Measurements from ENCODE around the gene DENND11.

Gene DENND11

DNA sequence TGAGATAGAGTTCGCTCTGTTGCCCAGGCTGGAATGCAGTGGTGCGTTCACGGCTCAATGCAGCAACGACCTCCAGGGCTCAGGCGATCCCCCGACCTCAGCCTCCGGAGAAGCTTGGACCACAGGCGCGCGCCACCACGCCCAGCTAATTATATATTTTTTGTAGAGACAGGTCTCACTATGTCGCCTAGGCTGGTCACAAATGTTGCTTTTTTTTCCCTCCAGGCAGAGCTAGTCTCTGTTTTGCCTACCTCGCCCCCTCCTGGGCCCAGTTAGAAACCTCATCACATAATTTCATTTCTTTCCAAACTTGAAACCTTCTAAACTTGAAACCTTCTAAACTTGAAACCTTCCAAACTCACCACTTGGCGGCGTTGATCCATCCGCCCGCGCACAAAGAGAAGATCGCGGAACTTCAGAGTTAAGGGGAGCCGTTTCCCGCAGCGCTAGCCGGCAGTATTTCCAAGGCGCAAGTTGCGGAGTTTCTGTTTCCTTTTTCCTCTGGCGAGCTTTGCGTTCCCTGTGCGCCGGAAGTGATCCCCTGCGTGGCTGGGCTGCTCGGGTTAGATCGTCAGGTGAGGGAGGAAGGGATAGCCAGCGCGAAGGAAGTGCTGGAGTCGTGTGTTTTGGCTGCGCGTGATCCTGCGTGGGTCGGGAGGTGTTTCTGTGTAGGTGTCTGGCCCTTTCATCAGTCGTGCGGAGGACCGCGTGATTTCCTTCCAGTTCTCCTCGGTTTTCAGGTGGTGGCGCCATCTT, 36.0 kb upstream of the DENND11 start, which contains the start of gene SSBP1:
Gene SSBP1 (plus strand): TSS at position 523 of the 756 bp plus-strand sequence. CDS start 809 bp downstream, outside the sequence.
- TF ChIP-seq SNAI2 (CRISPR knock-in tag; IDR thresholded peaks at IDR 0.05) (no peak), ZFP30 (CRISPR knock-in tag; IDR thresholded peaks at IDR 0.05) (0 out of 2 replicates have a peak, but pooled peaks have one; percentile 26), ARNTL (CRISPR knock-in tag; IDR thresholded peaks at IDR 0.05; ENCODE audit: borderline replicate concordance, low read depth) (0 out of 2 replicates have a peak, but pooled peaks have one; percentile 58), CSDC2 (CRISPR knock-in tag; IDR thresholded peaks at IDR 0.05) (peak; percentile 75; the same call in 1 of the 2 replicates), ESRRG (CRISPR knock-in tag; IDR thresholded peaks at IDR 0.05) (peak; percentile 7; the same call in 1 of the 2 replicates), ZNF565 (CRISPR knock-in tag; conservative IDR thresholded peaks at IDR 0.05; ENCODE audit: low read depth) (no peak), ZNF8 (CRISPR knock-in tag; IDR thresholded peaks at IDR 0.05) (peak; percentile 53; the same call in 1 of the 2 replicates), CSRNP3 (CRISPR knock-in tag; IDR thresholded peaks at IDR 0.05) (0 out of 2 replicates have a peak, but pooled peaks have one; percentile 31), BACH2 (CRISPR knock-in tag; IDR thresholded peaks at IDR 0.05; ENCODE audit: borderline replicate concordance) (no peak), ZFP3 (CRISPR knock-in tag; IDR thresholded peaks at IDR 0.05) (0 out of 2 replicates have a peak, but pooled peaks have one; percentile 52), POU6F1 (CRISPR knock-in tag; IDR thresholded peaks at IDR 0.05; ENCODE audit: borderline replicate concordance, low read depth) (peak; percentile 89; the same call in 1 of the 2 replicates), OSR1 (CRISPR knock-in tag; IDR thresholded peaks at IDR 0.05) (no peak), PATZ1 (CRISPR knock-in tag; IDR thresholded peaks at IDR 0.05; ENCODE audit: borderline replicate concordance) (no peak), TCF4 (CRISPR knock-in tag; IDR thresholded peaks at IDR 0.05; ENCODE audit: borderline replicate concordance) (peak; percentile 45; the same call in 1 of the 2 replicates), ISL1 (CRISPR knock-in tag; IDR thresholded peaks at IDR 0.05) (peak; percentile 32; the same call in 1 of the 2 replicates), TSHZ2 (CRISPR knock-in tag; IDR thresholded peaks at IDR 0.05) (peak; percentile 62; the same call in 1 of the 2 replicates), PPARA (CRISPR knock-in tag; IDR thresholded peaks at IDR 0.05; ENCODE audit: borderline replicate concordance) (no peak), GLIS3 (CRISPR knock-in tag; IDR thresholded peaks at IDR 0.05) (0 out of 2 replicates have a peak, but pooled peaks have one; percentile 68), ZNF70 (CRISPR knock-in tag; IDR thresholded peaks at IDR 0.05) (no peak), RARB (CRISPR knock-in tag; IDR thresholded peaks at IDR 0.05) (peak; percentile 63)
- peak; percentile 94 for ATAC-seq

DNA sequence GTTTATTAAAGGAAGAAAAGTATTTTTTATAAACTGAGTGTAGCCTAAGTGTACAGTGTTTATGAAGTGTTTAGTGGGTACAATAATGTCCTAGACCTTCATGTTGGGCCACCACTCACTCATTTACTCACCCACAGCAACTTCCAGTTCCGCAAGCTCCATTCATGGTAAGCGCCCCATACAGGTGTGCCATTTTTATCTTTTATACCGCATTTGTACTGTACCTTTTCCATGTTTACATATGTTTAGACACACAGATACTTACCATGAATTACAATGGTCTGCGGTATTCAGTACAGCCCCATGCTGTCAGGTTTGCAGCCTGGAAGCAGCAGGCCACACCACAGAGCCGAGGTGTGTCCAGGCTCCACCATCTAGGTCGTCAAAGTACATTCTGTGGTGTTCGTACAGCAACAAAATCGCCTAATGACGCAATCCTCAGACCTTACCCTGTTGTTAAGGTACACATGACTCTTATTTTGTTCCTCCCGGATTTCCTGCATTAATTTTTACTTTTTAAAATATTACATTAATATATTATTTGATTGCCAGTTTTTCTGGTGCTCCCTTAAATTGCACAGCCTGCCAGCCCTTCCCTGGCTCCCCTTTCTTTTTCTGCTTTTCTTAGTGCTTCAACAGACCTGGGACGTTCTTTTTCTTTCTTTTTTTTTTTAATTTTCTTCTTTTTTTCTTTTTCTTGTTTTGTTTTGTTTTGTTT, 35.3 kb upstream of the DENND11 start:
- ATAC-seq: peak; percentile 24
- TF ChIP-seq TOX (CRISPR knock-in tag; IDR thresholded peaks at IDR 0.05; ENCODE audit: borderline replicate concordance) (no peak), ZNF70 (CRISPR knock-in tag; IDR thresholded peaks at IDR 0.05) (no peak), CSDC2 (CRISPR knock-in tag; IDR thresholded peaks at IDR 0.05) (no peak), OSR1 (CRISPR knock-in tag; IDR thresholded peaks at IDR 0.05) (no peak), ZC3H10 (CRISPR knock-in tag; IDR thresholded peaks at IDR 0.05) (no peak), ZFP30 (CRISPR knock-in tag; IDR thresholded peaks at IDR 0.05) (no peak), PATZ1 (CRISPR knock-in tag; IDR thresholded peaks at IDR 0.05; ENCODE audit: borderline replicate concordance) (no peak), ISL1 (CRISPR knock-in tag; IDR thresholded peaks at IDR 0.05) (no peak), CREB5 (CRISPR knock-in tag; IDR thresholded peaks at IDR 0.05; ENCODE audit: low read depth) (no peak), PPARA (CRISPR knock-in tag; IDR thresholded peaks at IDR 0.05; ENCODE audit: borderline replicate concordance) (no peak), RARB (CRISPR knock-in tag; IDR thresholded peaks at IDR 0.05) (no peak), ESRRG (CRISPR knock-in tag; IDR thresholded peaks at IDR 0.05) (no peak), TCF4 (CRISPR knock-in tag; IDR thresholded peaks at IDR 0.05; ENCODE audit: borderline replicate concordance) (no peak), SNAI2 (CRISPR knock-in tag; IDR thresholded peaks at IDR 0.05) (no peak), GLIS3 (CRISPR knock-in tag; IDR thresholded peaks at IDR 0.05) (no peak)
